Hepatocyte (in vitro differentiated cells): ENCODE results near the gene OXSR1.

Experiments
- EZH2 ChIP-seq: fragments of 200-600 bp; sonication (generic); IDR thresholded peaks from 2 replicates; pipeline ENCODE4 v1.6.1; 2016; ENCODE audit warnings: antibody characterized with exemption, mild to moderate bottlenecking, borderline replicate concordance
- EZH2phosphoT487 ChIP-seq: fragments of 200-600 bp; sonication (generic); IDR thresholded peaks from one replicate; pipeline ENCODE4 v1.6.1; 2018; ENCODE audit warnings: antibody characterized with exemption, mild to moderate bottlenecking, low read depth, moderate library complexity; ENCODE audit not compliant: unreplicated experiment, severe bottlenecking
- TF ChIP-seq, protein P1 (sequence below): fragments of 200-600 bp; sonication (generic); IDR thresholded peaks from 2 replicates; pipeline ENCODE4 v1.5.1; 2016; ENCODE audit warnings: antibody characterized with exemption, mild to moderate bottlenecking; ENCODE audit not compliant: poor library complexity

GRCh38 chr3:38130631-38131065, 34.7 kb upstream of the OXSR1 start:
- TF ChIP-seq, protein P1, sequence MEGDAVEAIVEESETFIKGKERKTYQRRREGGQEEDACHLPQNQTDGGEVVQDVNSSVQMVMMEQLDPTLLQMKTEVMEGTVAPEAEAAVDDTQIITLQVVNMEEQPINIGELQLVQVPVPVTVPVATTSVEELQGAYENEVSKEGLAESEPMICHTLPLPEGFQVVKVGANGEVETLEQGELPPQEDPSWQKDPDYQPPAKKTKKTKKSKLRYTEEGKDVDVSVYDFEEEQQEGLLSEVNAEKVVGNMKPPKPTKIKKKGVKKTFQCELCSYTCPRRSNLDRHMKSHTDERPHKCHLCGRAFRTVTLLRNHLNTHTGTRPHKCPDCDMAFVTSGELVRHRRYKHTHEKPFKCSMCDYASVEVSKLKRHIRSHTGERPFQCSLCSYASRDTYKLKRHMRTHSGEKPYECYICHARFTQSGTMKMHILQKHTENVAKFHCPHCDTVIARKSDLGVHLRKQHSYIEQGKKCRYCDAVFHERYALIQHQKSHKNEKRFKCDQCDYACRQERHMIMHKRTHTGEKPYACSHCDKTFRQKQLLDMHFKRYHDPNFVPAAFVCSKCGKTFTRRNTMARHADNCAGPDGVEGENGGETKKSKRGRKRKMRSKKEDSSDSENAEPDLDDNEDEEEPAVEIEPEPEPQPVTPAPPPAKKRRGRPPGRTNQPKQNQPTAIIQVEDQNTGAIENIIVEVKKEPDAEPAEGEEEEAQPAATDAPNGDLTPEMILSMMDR = no peak
- TF ChIP-seq EZH2 (no peak), EZH2phosphoT487 (no peak)
